Measurements from ENCODE around the gene CHERP. TPM values are rescaled to one million over a fixed set of nuclear protein-coding genes. Genes with fewer than 3 reads are reported as not detected.
A peak's percentile ranks its signal among the peaks of the same experiment; 100 is the strongest.

Gene CHERP
- total and polyA plus RNA-seq, 2 of the 4 experiments (the other 2 are of a cell fraction) = 0.54 to 13.5 TPM

GRCh38 chr19:16529466-16530144 lies 12.6 kb downstream of the CHERP start (continued):
- TF ChIP-seq CTCF (conservative IDR thresholded peaks at IDR 0.05; ENCODE audit: low read depth, low read length) = no peak
- no peak for TF ChIP-seq CHD1 (IDR thresholded peaks at IDR 0.05; ENCODE audit: low read depth, low read length)
- no peak for TF ChIP-seq CEBPB (IDR thresholded peaks at IDR 0.05; ENCODE audit: low read depth, low read length)

- no peak overlapping the region for H3K4me2 ChIP-seq (ENCODE audit: low read depth, low read length)
- peaks cover 17 to 22% of the 10 kb centered on the region in 2 experiments for H3K79me1 ChIP-seq (ENCODE audit: low read depth in 1 of 2, low read length in 2 of 2)
- H3K4ac ChIP-seq (ENCODE audit: low read depth, low read length) = no peak overlapping the region
- no TSS peak for BruUV-seq (replicated peaks)
- peaks cover 87% of the 10 kb centered on the region for H3K36me3 ChIP-seq (ENCODE audit: control insufficient read depth, insufficient read depth, low read length)
- H2BK20ac ChIP-seq (ENCODE audit: low read depth, low read length) = no peak overlapping the region
- H3K23ac ChIP-seq (ENCODE audit: low read depth, low read length) = no peak overlapping the region
- H4K8ac ChIP-seq (ENCODE audit: low read depth in 2 of 2, low read length in 2 of 2) = no peak overlapping the region
- no peak overlapping the region for H3K9ac ChIP-seq (ENCODE audit: low read depth, low read length)
- no peak overlapping the region for H2BK5ac ChIP-seq (ENCODE audit: low read depth, low read length, poor library complexity, severe bottlenecking)
- H4K20me1 ChIP-seq (ENCODE audit: insufficient read depth, low read length) = peaks cover 24% of the 10 kb centered on the region; the same call in 1 of the 2 replicates
- H3K27ac ChIP-seq (ENCODE audit: insufficient read depth, low read length) = no peak overlapping the region
- no peak overlapping the region for H2AFZ ChIP-seq (replicated peaks; ENCODE audit: low read length, poor library complexity)
- H3K4me3 ChIP-seq (ENCODE audit: insufficient read depth, low read depth, low read length) = no peak overlapping the region
- intact Hi-C loops (cut with micrococcal nuclease) = no loop called here
- H3K9me1 ChIP-seq (ENCODE audit: insufficient read depth, low read length) = no peaks in the 10 kb centered on the region
- peak overlapping the region; percentile 72 for H2AK9ac ChIP-seq (replicated peaks; ENCODE audit: low read depth, low read length, poor library complexity)
- H4K91ac ChIP-seq (ENCODE audit: insufficient read depth, low read depth, low read length) = no peak overlapping the region
- H3K9me3 ChIP-seq (ENCODE audit: control insufficient read depth, insufficient read depth, low read length) = no peaks in the 10 kb centered on the region
- dilution Hi-C loops (cut with HindIII; ENCODE audit: low sequenced_read_pairs, unreplicated experiment) = no loop called here
- H2BK15ac ChIP-seq (ENCODE audit: low read depth, low read length) = no peak overlapping the region
- H3K18ac ChIP-seq (ENCODE audit: low read depth, low read length) = no peak overlapping the region
- H3K4me1 ChIP-seq (ENCODE audit: control insufficient read depth, insufficient read depth, low read length) = no peaks in the 10 kb centered on the region
- no peak overlapping the region for H4K5ac ChIP-seq (ENCODE audit: low read depth, low read length)
- POLR2A ChIA-PET (ENCODE audit: unreplicated experiment) = no interaction called here
- H2AK5ac ChIP-seq (ENCODE audit: low read depth, low read length) = no peak overlapping the region
- CTCF ChIA-PET = no interaction called here
- no peak for TF ChIP-seq USF2 (IDR thresholded peaks at IDR 0.05; ENCODE audit: low read depth, low read length)
- no peak for TF ChIP-seq NFE2L2 (IDR thresholded peaks at IDR 0.05; ENCODE audit: low read depth, low read length)
- TF ChIP-seq RAD21 (IDR thresholded peaks at IDR 0.05; ENCODE audit: low read length) = 0 out of 2 replicates have a peak, but pooled peaks have one; percentile 27
- no peak for TF ChIP-seq RCOR1 (IDR thresholded peaks at IDR 0.05; ENCODE audit: insufficient replicate concordance, low read length)
- peak; percentile 25; the same call in 1 of the 2 replicates for TF ChIP-seq CTCF (conservative IDR thresholded peaks at IDR 0.05; ENCODE audit: low read depth, low read length)
- WGBS, 2 experiments (ENCODE audit: extremely low coverage in 2 of 2, insufficient read length in 1 of 2) = 92% methylated on average over 4 of the region's 12 CpGs; no CpG with 5 or more reads in 1 of the 2 experiments
- H3K14ac ChIP-seq (replicated peaks; ENCODE audit: low read depth, low read length) = no peak overlapping the region
- H3K56ac ChIP-seq (ENCODE audit: extremely low read depth, insufficient read depth, low read length) = no peak overlapping the region
- in situ Hi-C loops (cut with MboI; ENCODE audit: low sequenced_read_pairs) = no loop called here
- DNase-seq = no peak
- H3K27me3 ChIP-seq (ENCODE audit: control insufficient read depth, insufficient read depth, low read length) = no peaks in the 10 kb centered on the region
- no peak overlapping the region for H2BK120ac ChIP-seq (ENCODE audit: low read depth, low read length)
- ATAC-seq (ENCODE audit: low read depth) = peak; percentile 38; the same call in 1 of the 2 replicates
Observed at GRCh38 chr19:16527971-16528521, 14.2 kb downstream of the CHERP start.
